Stimulated activated CD4-positive, alpha-beta T cell treated with anti-CD3 and anti-CD28 coated beads, Interleukin-4, amount 100 ng/mL, for 1 hour (primary cell): ENCODE measurements around the gene VPS13D.
"Not testable (repeated sequence)": the region's sequence is repeated elsewhere in the genome, so short reads cannot be mapped to it uniquely, and the experiment has no call there.

ENCODE experiments used
- DNase-seq: peaks from one replicate; pipeline ENCODE4 v3.0.0-alpha.2; 2020

VPS13D gene

GRCh38 chr1:12529640-12530174 is 299.9 kb downstream of the VPS13D start:
- no peak for DNase-seq

- no peak for DNase-seq
Observed at GRCh38 chr1:12530462-12531178, 300.8 kb downstream of the VPS13D start.

GRCh38 chr1:12531179-12531499 is 301.3 kb downstream of the VPS13D start:
- DNase-seq = no peak

- no peak for DNase-seq
Observed at GRCh38 chr1:12532405-12533315, 302.8 kb downstream of the VPS13D start.

GRCh38 chr1:12536023-12536639 is 306.3 kb downstream of the VPS13D start:
- DNase-seq = no peak

GRCh38 chr1:12537294-12537693 is 307.5 kb downstream of the VPS13D start:
- DNase-seq = no peak

GRCh38 chr1:12537906-12538461 is 308.2 kb downstream of the VPS13D start:
- no peak for DNase-seq

- not testable (repeated sequence) for DNase-seq
Observed at GRCh38 chr1:12538536-12538935, 308.7 kb downstream of the VPS13D start.

- no peak for DNase-seq
Observed at GRCh38 chr1:12539320-12539704, 309.5 kb downstream of the VPS13D start.

- no peak for DNase-seq
Observed at GRCh38 chr1:12539705-12540579, 310.1 kb downstream of the VPS13D start.

GRCh38 chr1:12540580-12541273 is 310.9 kb downstream of the VPS13D start:
- no peak for DNase-seq

- DNase-seq = no peak
Observed at GRCh38 chr1:12541274-12542137, 311.7 kb downstream of the VPS13D start.

GRCh38 chr1:12542138-12542465 is 312.3 kb downstream of the VPS13D start:
- no peak for DNase-seq

GRCh38 chr1:12542616-12543592 is 313.1 kb downstream of the VPS13D start:
- no peak for DNase-seq

GRCh38 chr1:12543740-12544154 is 313.9 kb downstream of the VPS13D start:
- DNase-seq = no peak

- DNase-seq = no peak
Observed at GRCh38 chr1:12544357-12544756, 314.5 kb downstream of the VPS13D start.

GRCh38 chr1:12544992-12545391 is 315.2 kb downstream of the VPS13D start:
- DNase-seq = no peak

- DNase-seq = no peak
Observed at GRCh38 chr1:12546771-12547585, 317.1 kb downstream of the VPS13D start.
